ENCODE measurements around the gene PIN1. TPM values are rescaled to one million over a fixed set of nuclear protein-coding genes. Genes with fewer than 3 reads are reported as not detected.

PIN1 gene
- total and polyA plus RNA-seq, 2 of the 8 experiments (the other 6 are each of a cell fraction or from before 2014, with no cell fraction given): 78.3 to 90.8 TPM

DNA sequence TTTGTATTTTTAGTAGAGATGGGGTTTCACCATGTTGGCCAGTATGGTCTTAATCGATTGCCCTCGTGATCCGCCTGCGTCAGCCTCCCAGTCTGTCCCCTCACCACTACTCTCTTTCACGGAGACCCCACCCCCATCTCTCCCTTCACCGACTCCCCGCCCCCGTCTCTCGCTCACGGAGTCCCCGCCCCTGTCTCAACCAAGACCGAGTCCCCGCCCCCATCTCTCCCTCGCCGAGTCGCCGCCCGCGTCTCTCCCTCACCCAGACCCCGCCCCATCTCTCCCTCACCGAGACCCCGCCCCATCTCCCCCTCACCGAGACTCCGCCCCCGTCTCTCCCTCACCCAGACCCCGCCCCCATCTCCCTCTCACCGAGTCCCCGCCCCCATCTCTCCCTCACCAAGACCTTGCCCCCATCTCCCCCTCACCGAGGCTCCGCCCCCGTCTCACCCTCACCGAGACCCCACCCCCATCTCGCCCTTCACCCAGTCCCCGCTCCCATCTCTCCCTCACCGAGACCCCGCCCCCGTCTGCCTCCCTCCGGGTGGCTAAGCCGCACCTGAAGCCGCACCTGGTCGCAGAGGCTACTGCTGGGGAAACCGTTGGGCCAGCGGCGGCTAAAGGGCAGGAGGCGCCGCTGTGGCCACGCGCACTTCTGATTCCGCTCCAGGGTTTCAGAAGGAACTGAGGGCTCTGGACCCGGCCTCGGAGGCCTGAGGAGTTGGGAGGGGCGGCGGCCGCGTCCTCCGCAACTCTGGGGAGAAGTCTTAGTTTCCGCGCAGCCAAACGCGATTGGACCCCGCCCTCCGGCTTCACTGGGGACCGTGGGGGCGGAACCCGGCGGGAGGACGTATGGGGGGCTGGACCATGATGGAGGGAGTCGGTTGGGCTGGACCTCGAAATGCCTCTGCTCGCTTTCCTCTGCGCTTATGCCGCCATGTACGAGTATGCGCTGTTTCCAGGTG lies 49.5 kb upstream of the PIN1 start:
- no peak overlapping the region for H3K23ac ChIP-seq (ENCODE audit: insufficient read length)
- peak overlapping the region; percentile 62 to 77 for H3K4me2 ChIP-seq (ENCODE audit: insufficient read depth in 1 of 2, low read depth in 2 of 2, low read length in 2 of 2)
- H4K91ac ChIP-seq (replicated peaks; ENCODE audit: insufficient read length, low read length): peak overlapping the region; percentile 81
- H3K27me3 ChIP-seq (replicated peaks in 1 of 4; ENCODE audit: control insufficient read depth in 3 of 4, extremely low read depth in 1 of 4, insufficient read depth in 3 of 4, low read length in 3 of 4): no peaks in the 10 kb centered on the region
- H3K23me2 ChIP-seq (ENCODE audit: low read depth, low read length): no peaks in the 10 kb centered on the region
- no peak overlapping the region for H3K4ac ChIP-seq (replicated peaks; ENCODE audit: insufficient read length, low read depth, low read length)
- no peak overlapping the region for H3K14ac ChIP-seq (ENCODE audit: insufficient read length)
- H4K20me1 ChIP-seq (replicated peaks in 1 of 2; ENCODE audit: control insufficient read depth in 1 of 2, insufficient read depth in 2 of 2, low read length in 2 of 2): no peaks in the 10 kb centered on the region
- WGBS, 2 experiments (ENCODE audit: extremely low coverage in 1 of 2, insufficient coverage in 1 of 2, insufficient read length in 1 of 2, insufficient replicate concordance in 2 of 2, low coverage in 1 of 2, low lambda C conversion rate in 2 of 2, missing lambda C conversion rate in 1 of 2): 3% methylated on average over 43 of the region's 74 CpGs; no CpG with 5 or more reads in 1 of the 2 experiments
- ChIA-PET CTCF (ENCODE audit: partially characterized antibody) (interaction anchor here (0.6 to 0.8 kb wide), 2 partner anchors 175 to 199 kb away, joined by 3 read pairs; no protein-coding TSS in a partner anchor), POLR2A (ENCODE audit: partially characterized antibody) (no interaction called here)
- H2BK120ac ChIP-seq (replicated peaks; ENCODE audit: low read depth, low read length): no peak overlapping the region
- no peak overlapping the region for H2BK20ac ChIP-seq (ENCODE audit: low read length)
- peak overlapping the region; percentile 94; the same call in 1 of the 2 replicates for H3K27ac ChIP-seq (ENCODE audit: low read depth, low read length)
- H3K79me2 ChIP-seq (ENCODE audit: control insufficient read depth in 1 of 2, insufficient read depth in 2 of 2, low read length in 2 of 2): peaks cover 0 to 9% of the 10 kb centered on the region in 2 experiments; a peak in 3 of 4 replicates
- H2AFZ ChIP-seq (ENCODE audit: low read length): peak overlapping the region; percentile 41; the same call in 1 of the 2 replicates
- H3K9ac ChIP-seq (replicated peaks in 1 of 4; ENCODE audit: extremely low read depth in 1 of 4, low read depth in 3 of 4, low read length in 3 of 4): peak overlapping the region in 3 of 4 experiments; percentile 64 to 84 (median 75); a peak in 5 of 7 replicates
- H2BK15ac ChIP-seq (ENCODE audit: low read length): no peak overlapping the region
- DNase-seq (ENCODE audit: low read depth in 1 of 2, low spot score in 2 of 2) (peak; percentile 97 to 98), FAIRE-seq (no peak)
- H3K18ac ChIP-seq (ENCODE audit: extremely low read depth, low read length): peak overlapping the region; percentile 87; the same call in 1 of the 2 replicates
- peak overlapping the region; percentile 98 for H4K5ac ChIP-seq (ENCODE audit: insufficient read length, low read depth, low read length)
- H2AK5ac ChIP-seq (ENCODE audit: low read depth, low read length): no peak overlapping the region
- peak overlapping the region; percentile 83 for H2BK5ac ChIP-seq (ENCODE audit: low read depth, low read length)
- peak overlapping the region; percentile 84; the same call in 1 of the 2 replicates for H4K8ac ChIP-seq (ENCODE audit: extremely low read depth, insufficient read depth, low read length)
- no peaks in the 10 kb centered on the region for H3K9me3 ChIP-seq (ENCODE audit: insufficient read depth in 2 of 2, low read depth in 1 of 2, low read length in 1 of 2)
- H3K56ac ChIP-seq (replicated peaks; ENCODE audit: insufficient read length, low read depth, low read length): peak overlapping the region; percentile 82
- peaks cover 0 to 15% (median 0%) of the 10 kb centered on the region in 4 experiments; a peak in 5 of 7 replicates for H3K4me1 ChIP-seq (replicated peaks in 1 of 4; ENCODE audit: control insufficient read depth in 3 of 4, insufficient read depth in 4 of 4, low read length in 3 of 4)
- no peak overlapping the region for H2BK12ac ChIP-seq (ENCODE audit: low read depth, low read length)
- H3K79me1 ChIP-seq (ENCODE audit: low read depth, low read length): no peaks in the 10 kb centered on the region
- H3K36me3 ChIP-seq (ENCODE audit: control insufficient read depth in 2 of 4, insufficient read depth in 4 of 4, low read length in 3 of 4): no peaks in the 10 kb centered on the region
- peak overlapping the region; percentile 54 to 92 (median 58) for H3K4me3 ChIP-seq (ENCODE audit: extremely low read depth in 1 of 4, insufficient read depth in 2 of 4, low read depth in 3 of 4, low read length in 4 of 4)
- no peak for TF ChIP-seq SUZ12 (IDR thresholded peaks at IDR 0.05; ENCODE audit: low read length)
- TF ChIP-seq CREB1 (IDR thresholded peaks at IDR 0.05): peak; percentile 42; the same call in 1 of the 2 replicates
- no peak for TF ChIP-seq EGR1 (IDR thresholded peaks at IDR 0.05; ENCODE audit: borderline replicate concordance, low read depth, low read length)
- TF ChIP-seq SRF (IDR thresholded peaks at IDR 0.05; ENCODE audit: low read depth, low read length): no peak
- TF ChIP-seq TAF1 (IDR thresholded peaks at IDR 0.05; ENCODE audit: low read depth, low read length): peak; percentile 73
- TF ChIP-seq POLR2AphosphoS5 (IDR thresholded peaks at IDR 0.05; ENCODE audit: low read depth, low read length): peak; percentile 81
- TF ChIP-seq CBX5 (IDR thresholded peaks at IDR 0.05; ENCODE audit: low read depth, low read length): no peak
- TF ChIP-seq SIN3A (conservative IDR thresholded peaks at IDR 0.05 in 1 of 2, IDR thresholded peaks at IDR 0.05 in 1 of 2; ENCODE audit: low read depth in 1 of 2, low read length in 2 of 2): peak in 1 of 2 experiments; percentile 75; a peak in 1 of 4 replicates
- TF ChIP-seq SP4 (IDR thresholded peaks at IDR 0.05; ENCODE audit: low read length): peak; percentile 85
- TF ChIP-seq RBBP5 (IDR thresholded peaks at IDR 0.05; ENCODE audit: borderline replicate concordance, low read depth, low read length): peak; percentile 85; the same call in 1 of the 2 replicates
- no peak for TF ChIP-seq BACH1 (IDR thresholded peaks at IDR 0.05; ENCODE audit: low read length)
- peak; percentile 90 for TF ChIP-seq TAF7 (optimal IDR thresholded peaks at IDR 0.05; ENCODE audit: borderline replicate concordance, low read depth, low read length)
